Right atrium auricular region (tissue), 2 donors: Measurements from ENCODE around the gene C1orf174. TPM values are rescaled to one million over a fixed set of nuclear protein-coding genes. Genes with fewer than 3 reads are reported as not detected.

ENCODE experiments used
- DNase-seq: peaks from one replicate; pipeline ENCODE4 v3.0.0-alpha.2; 2019; ENCODE audit warnings: low spot score
- H3K27ac ChIP-seq, 2 donors: fragments of 200-600 bp; sonication (generic); 1 replicate in 1 of 2; 2 replicates in 1 of 2; pipeline ENCODE4 v1.5.1; 2016 to 2019
- H3K27me3 ChIP-seq, 2 donors: fragments of 200-600 bp; sonication (generic); one replicate each; pipeline versions ENCODE4 v1.5.1 to v1.6.0; 2017 to 2019
- H3K36me3 ChIP-seq: fragments of 200-600 bp; sonication (generic); one replicate; pipeline ENCODE4 v1.5.1; 2016
- H3K4me1 ChIP-seq, 2 donors: fragments of 200-600 bp; sonication (generic); one replicate each; pipeline versions ENCODE4 v1.5.1 to v1.6.0; 2017 to 2019
- H3K4me3 ChIP-seq, 2 donors: fragments of 200-600 bp; sonication (generic); 1 replicate in 1 of 2; 2 replicates in 1 of 2; pipeline ENCODE4 v1.5.1; 2017 to 2019; ENCODE audit warnings: mild to moderate bottlenecking in 1 of 2, moderate library complexity in 1 of 2
- H3K9me3 ChIP-seq, 2 donors: fragments of 200-600 bp; sonication (generic); one replicate each; pipeline ENCODE4 v1.5.1; 2019
- CTCF ChIP-seq, 2 donors: fragments of 200-600 bp; sonication (generic); IDR thresholded peaks; one replicate each; pipeline ENCODE4 v1.5.1; 2019; ENCODE audit warnings: antibody characterized with exemption in 2 of 2
- total RNA-seq, 2 donors: library from RNA; depleted of rRNA; stranded (reverse); fragments of >200 nt; gene quantifications; one replicate each; pipeline ENCODE4 v1.1.0, GENCODE V29; 2016

The C1orf174 gene
- total RNA-seq, 2 donors from 2014 or later: 9.1 to 18.8 TPM

- Histone ChIP-seq H3K4me1 (peaks cover 0 to 5% of the 10 kb centered on the region in 2 donors), H3K27ac (no peak overlapping the region), H3K27me3 (no peaks in the 10 kb centered on the region), H3K4me3 (no peak overlapping the region), H3K9me3 (no peaks in the 10 kb centered on the region), H3K36me3 (peaks cover 23% of the 10 kb centered on the region)
- no peak for DNase-seq
- no peak for TF ChIP-seq CTCF (IDR thresholded peaks at IDR 0.05)
Measured at GRCh38 chr1:3850857-3851256, 49.2 kb downstream of the C1orf174 start.

GRCh38 chr1:3847081-3847480, 53.0 kb downstream of the C1orf174 start:
- peaks cover 46% of the 10 kb centered on the region for H3K36me3 ChIP-seq
- H3K27ac ChIP-seq: no peak overlapping the region
- no peaks in the 10 kb centered on the region for H3K27me3 ChIP-seq
- no peaks in the 10 kb centered on the region for H3K4me1 ChIP-seq
- H3K9me3 ChIP-seq: no peaks in the 10 kb centered on the region
- no peak for DNase-seq
- no peak for TF ChIP-seq CTCF (IDR thresholded peaks at IDR 0.05)
- no peak overlapping the region for H3K4me3 ChIP-seq

- DNase-seq: no peak
- no peaks in the 10 kb centered on the region for H3K9me3 ChIP-seq
- no peak overlapping the region for H3K4me3 ChIP-seq
- no peak overlapping the region for H3K27ac ChIP-seq
- H3K36me3 ChIP-seq: peaks cover 46% of the 10 kb centered on the region
- H3K27me3 ChIP-seq: no peaks in the 10 kb centered on the region
- TF ChIP-seq CTCF (IDR thresholded peaks at IDR 0.05): no peak
- no peaks in the 10 kb centered on the region for H3K4me1 ChIP-seq
Measured at GRCh38 chr1:3846541-3846940, 53.5 kb downstream of the C1orf174 start.

GRCh38 chr1:3842912-3843311, 57.2 kb downstream of the C1orf174 start:
- H3K9me3 ChIP-seq: no peaks in the 10 kb centered on the region
- peaks cover 45% of the 10 kb centered on the region for H3K36me3 ChIP-seq
- no peak overlapping the region for H3K27ac ChIP-seq
- no peak overlapping the region for H3K4me3 ChIP-seq
- no peaks in the 10 kb centered on the region for H3K27me3 ChIP-seq
- no peak for DNase-seq
- no peak for TF ChIP-seq CTCF (IDR thresholded peaks at IDR 0.05)
- H3K4me1 ChIP-seq: no peaks in the 10 kb centered on the region

GRCh38 chr1:3841491-3841890, 58.6 kb downstream of the C1orf174 start:
- Histone ChIP-seq H3K36me3 (peaks cover 55% of the 10 kb centered on the region), H3K27ac (no peak overlapping the region), H3K4me3 (no peak overlapping the region), H3K9me3 (peaks cover 7 to 10% of the 10 kb centered on the region in 2 donors), H3K27me3 (no peaks in the 10 kb centered on the region), H3K4me1 (no peaks in the 10 kb centered on the region)
- no peak for DNase-seq
- TF ChIP-seq CTCF (IDR thresholded peaks at IDR 0.05): no peak

Other genes starting within 250 kb of the C1orf174 start
- gene TP73, start 247.8 kb downstream of the C1orf174 start, total RNA-seq: under 1 TPM in 1 of 2 donors, not detected in 1; 0.16 TPM
- not detected for gene CCDC27, start 147.8 kb downstream of the C1orf174 start, total RNA-seq
- gene SMIM1, start 127.5 kb downstream of the C1orf174 start, total RNA-seq: 10 to 100 TPM; 40.4 to 54.6 TPM
- gene LRRC47, start 103.8 kb downstream of the C1orf174 start, total RNA-seq: 10 to 100 TPM; 31.7 to 33.6 TPM
- 10 to 100 TPM; 21.7 to 25.9 TPM for gene CEP104, start 43.1 kb downstream of the C1orf174 start, total RNA-seq
- 1 to 10 TPM; 3.2 to 5.3 TPM for gene DFFB, start 42.8 kb downstream of the C1orf174 start, total RNA-seq